Liver (tissue), 9 donors: Measurements from ENCODE around the gene MAF. TPM values are rescaled to one million over a fixed set of nuclear protein-coding genes. Genes with fewer than 3 reads are reported as not detected.
A peak's percentile ranks its signal among the peaks of the same experiment; 100 is the strongest.

Source experiments
- DNase-seq: peaks from one replicate; pipeline ENCODE4 v3.0.0-alpha.2; 2017; ENCODE audit warnings: low spot score
- H3K27ac ChIP-seq, 2 donors: one replicate each; pipeline ENCODE4 v1.7.0; 2013; ENCODE audit warnings: inconsistent platforms in 2 of 2, low read length in 2 of 2, control low read depth in 1 of 2, low read depth in 1 of 2, mild to moderate bottlenecking in 1 of 2
- H3K27me3 ChIP-seq, 4 donors: one replicate each; pipeline versions ENCODE4 v1.6.1 to v1.7.0; 2013; ENCODE audit warnings: low read length in 3 of 4, inconsistent platforms in 1 of 4, mild to moderate bottlenecking in 1 of 4, moderate library complexity in 1 of 4; ENCODE audit not compliant: control insufficient read depth in 4 of 4, insufficient read depth in 4 of 4
- H3K36me3 ChIP-seq, 4 donors: one replicate each; pipeline versions ENCODE4 v1.6.1 to v1.7.0; 2013; ENCODE audit warnings: low read length in 3 of 4, mild to moderate bottlenecking in 3 of 4, low read depth in 1 of 4, moderate library complexity in 1 of 4; ENCODE audit not compliant: control insufficient read depth in 4 of 4, insufficient read depth in 3 of 4
- H3K4me1 ChIP-seq, 4 donors: one replicate each; pipeline versions ENCODE4 v1.6.1 to v1.7.0; 2013; ENCODE audit warnings: low read length in 3 of 4, mild to moderate bottlenecking in 3 of 4, moderate library complexity in 1 of 4; ENCODE audit not compliant: control insufficient read depth in 4 of 4, insufficient read depth in 4 of 4
- H3K4me3 ChIP-seq, 3 donors: one replicate each; pipeline versions ENCODE4 v1.6.1 to v1.7.0; 2013; ENCODE audit warnings: low read length in 3 of 3, control low read depth in 1 of 3, low read depth in 1 of 3, mild to moderate bottlenecking in 1 of 3
- H3K9ac ChIP-seq, 2 donors: one replicate each; pipeline ENCODE4 v1.7.0; 2013; ENCODE audit warnings: low read length in 2 of 2, mild to moderate bottlenecking in 2 of 2, moderate library complexity in 2 of 2, control low read depth in 1 of 2, low read depth in 1 of 2
- H3K9me3 ChIP-seq, 4 donors: one replicate each; pipeline versions ENCODE4 v1.6.1 to v1.7.0; 2013; ENCODE audit warnings: low read length in 3 of 4; ENCODE audit not compliant: control insufficient read depth in 4 of 4
- HNF4A ChIP-seq, 2 donors: conservative IDR thresholded peaks; 2 replicates each; pipeline ENCODE4 v1.6.1; 2016; ENCODE audit warnings: antibody characterized with exemption in 2 of 2, mild to moderate bottlenecking in 2 of 2
- HNF4G ChIP-seq: IDR thresholded peaks from 2 replicates; pipeline ENCODE4 v1.6.1; 2016; ENCODE audit warnings: antibody characterized with exemption
- RAD21 ChIP-seq, 2 donors: IDR thresholded peaks; 2 replicates each; pipeline ENCODE4 v1.6.1; 2016; ENCODE audit warnings: antibody characterized with exemption in 2 of 2, mild to moderate bottlenecking in 2 of 2
- RXRA ChIP-seq, 2 donors: IDR thresholded peaks; 2 replicates each; pipeline ENCODE4 v1.6.1; 2017 to 2018; ENCODE audit warnings: antibody characterized with exemption in 2 of 2, mild to moderate bottlenecking in 1 of 2
- SP1 ChIP-seq: IDR thresholded peaks from 2 replicates; pipeline ENCODE4 v1.6.1; 2018; ENCODE audit warnings: antibody characterized with exemption, mild to moderate bottlenecking
- TAF1 ChIP-seq: conservative IDR thresholded peaks from 2 replicates; pipeline ENCODE4 v1.6.1; 2016; ENCODE audit warnings: antibody characterized with exemption, mild to moderate bottlenecking
- YY1 ChIP-seq: IDR thresholded peaks from 2 replicates; pipeline ENCODE4 v1.6.1; 2016; ENCODE audit warnings: antibody characterized with exemption, mild to moderate bottlenecking
- WGBS: extraction: QIAGEN DNeasy Blood & Tissue Kit; methylation state at CpG from one replicate; pipeline ENCODE4 v1.1.7; 2013; 5-methylcytosine and 5-hydroxymethylcytosine counted together
- polyA plus RNA-seq, 2 donors: library from polyadenylated mRNA; stranded (reverse) in 1 of 2; unstranded in 1 of 2; fragments of 200-250 nt in 1 of 2; fragments of >200 nt in 1 of 2; fragmentation: Nextera tagmentation in 1 of 2; extraction: Ambion mirVana in 1 of 2; gene quantifications; one replicate each; pipeline versions ENCODE4 v1.2.1 to v1.2.3, GENCODE V29; 2013 to 2015
- total RNA-seq, 2 donors: library from RNA; depleted of rRNA; stranded (reverse); fragments of >200 nt; gene quantifications; one replicate each; pipeline ENCODE4 v1.2.3, GENCODE V29; 2014
- TF ChIP-seq, protein P1 (sequence below): IDR thresholded peaks from 2 replicates; pipeline ENCODE4 v1.6.1; 2016; ENCODE audit warnings: antibody characterized with exemption
- TF ChIP-seq, protein P2 (sequence below): fragments of 150-350 bp; IDR thresholded peaks from 2 replicates; pipeline ENCODE4 v1.5.1; 2017; ENCODE audit warnings: improper control_type of control experiment, low read depth, low read length; ENCODE audit not compliant: missing input control
- TF ChIP-seq, protein P3 (sequence below): IDR thresholded peaks from 2 replicates; pipeline ENCODE4 v1.6.1; 2016; ENCODE audit warnings: antibody characterized with exemption, mild to moderate bottlenecking
- TF ChIP-seq, protein P4 (sequence below): IDR thresholded peaks from 2 replicates; pipeline ENCODE4 v1.6.1; 2016; ENCODE audit warnings: antibody characterized with exemption
- donor health status: healthy.
- donor health status: healthy.
- donor health status: healthy.
- donor health status: healthy.
- donor health status: healthy.

MAF gene
- total RNA-seq (10 to 100 TPM; 16.0 to 20.9 TPM), polyA plus RNA-seq (10 to 100 TPM in 1 of 2 donors, 1 to 10 TPM in 1; 9.7 to 17.5 TPM)

DNA sequence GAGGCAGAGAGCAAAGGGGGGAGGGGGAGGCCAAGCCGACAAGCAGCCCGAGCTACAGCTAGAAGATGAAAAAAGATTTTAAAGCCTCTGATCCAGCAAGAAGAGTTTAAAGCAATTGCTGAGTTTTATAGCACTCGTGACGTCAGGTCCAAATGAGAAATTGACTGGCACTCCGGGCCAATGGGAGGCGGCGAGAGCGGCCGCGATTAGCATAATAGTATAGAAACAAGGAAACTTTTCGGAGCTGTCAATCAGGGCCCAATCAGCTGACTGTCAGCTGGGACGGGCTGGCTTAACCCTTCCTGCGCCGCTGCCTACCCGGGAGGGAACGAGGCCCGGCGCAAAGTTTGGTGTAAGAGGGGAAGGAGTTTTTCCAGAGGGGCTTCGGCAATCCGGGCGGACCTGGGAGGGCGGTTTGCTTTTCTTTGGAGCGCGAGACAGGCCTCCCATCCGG is at the start of gene MAF:
Gene MAF (minus strand): TSS at position 100 of the 454 bp plus-strand sequence. CDS start 835 bp downstream, outside the sequence.
- DNase-seq: peak; percentile 74
- no peaks in the 10 kb centered on the region for H3K9me3 ChIP-seq
- TF ChIP-seq, protein P1, sequence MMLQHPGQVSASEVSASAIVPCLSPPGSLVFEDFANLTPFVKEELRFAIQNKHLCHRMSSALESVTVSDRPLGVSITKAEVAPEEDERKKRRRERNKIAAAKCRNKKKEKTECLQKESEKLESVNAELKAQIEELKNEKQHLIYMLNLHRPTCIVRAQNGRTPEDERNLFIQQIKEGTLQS: peak; percentile 73
- TF ChIP-seq RXRA (IDR thresholded peaks at IDR 0.05) (peak in 1 of 2 donors; percentile 14), YY1 (no peak), SP1 (peak; percentile 48), HNF4A (conservative IDR thresholded peaks at IDR 0.05) (peak; percentile 22), RAD21 (IDR thresholded peaks at IDR 0.05) (peak; percentile 8 to 47), HNF4G (peak; percentile 35), TAF1 (peak; percentile 95)
- TF ChIP-seq, protein P2, sequence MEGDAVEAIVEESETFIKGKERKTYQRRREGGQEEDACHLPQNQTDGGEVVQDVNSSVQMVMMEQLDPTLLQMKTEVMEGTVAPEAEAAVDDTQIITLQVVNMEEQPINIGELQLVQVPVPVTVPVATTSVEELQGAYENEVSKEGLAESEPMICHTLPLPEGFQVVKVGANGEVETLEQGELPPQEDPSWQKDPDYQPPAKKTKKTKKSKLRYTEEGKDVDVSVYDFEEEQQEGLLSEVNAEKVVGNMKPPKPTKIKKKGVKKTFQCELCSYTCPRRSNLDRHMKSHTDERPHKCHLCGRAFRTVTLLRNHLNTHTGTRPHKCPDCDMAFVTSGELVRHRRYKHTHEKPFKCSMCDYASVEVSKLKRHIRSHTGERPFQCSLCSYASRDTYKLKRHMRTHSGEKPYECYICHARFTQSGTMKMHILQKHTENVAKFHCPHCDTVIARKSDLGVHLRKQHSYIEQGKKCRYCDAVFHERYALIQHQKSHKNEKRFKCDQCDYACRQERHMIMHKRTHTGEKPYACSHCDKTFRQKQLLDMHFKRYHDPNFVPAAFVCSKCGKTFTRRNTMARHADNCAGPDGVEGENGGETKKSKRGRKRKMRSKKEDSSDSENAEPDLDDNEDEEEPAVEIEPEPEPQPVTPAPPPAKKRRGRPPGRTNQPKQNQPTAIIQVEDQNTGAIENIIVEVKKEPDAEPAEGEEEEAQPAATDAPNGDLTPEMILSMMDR: no peak
- TF ChIP-seq, protein P3, sequence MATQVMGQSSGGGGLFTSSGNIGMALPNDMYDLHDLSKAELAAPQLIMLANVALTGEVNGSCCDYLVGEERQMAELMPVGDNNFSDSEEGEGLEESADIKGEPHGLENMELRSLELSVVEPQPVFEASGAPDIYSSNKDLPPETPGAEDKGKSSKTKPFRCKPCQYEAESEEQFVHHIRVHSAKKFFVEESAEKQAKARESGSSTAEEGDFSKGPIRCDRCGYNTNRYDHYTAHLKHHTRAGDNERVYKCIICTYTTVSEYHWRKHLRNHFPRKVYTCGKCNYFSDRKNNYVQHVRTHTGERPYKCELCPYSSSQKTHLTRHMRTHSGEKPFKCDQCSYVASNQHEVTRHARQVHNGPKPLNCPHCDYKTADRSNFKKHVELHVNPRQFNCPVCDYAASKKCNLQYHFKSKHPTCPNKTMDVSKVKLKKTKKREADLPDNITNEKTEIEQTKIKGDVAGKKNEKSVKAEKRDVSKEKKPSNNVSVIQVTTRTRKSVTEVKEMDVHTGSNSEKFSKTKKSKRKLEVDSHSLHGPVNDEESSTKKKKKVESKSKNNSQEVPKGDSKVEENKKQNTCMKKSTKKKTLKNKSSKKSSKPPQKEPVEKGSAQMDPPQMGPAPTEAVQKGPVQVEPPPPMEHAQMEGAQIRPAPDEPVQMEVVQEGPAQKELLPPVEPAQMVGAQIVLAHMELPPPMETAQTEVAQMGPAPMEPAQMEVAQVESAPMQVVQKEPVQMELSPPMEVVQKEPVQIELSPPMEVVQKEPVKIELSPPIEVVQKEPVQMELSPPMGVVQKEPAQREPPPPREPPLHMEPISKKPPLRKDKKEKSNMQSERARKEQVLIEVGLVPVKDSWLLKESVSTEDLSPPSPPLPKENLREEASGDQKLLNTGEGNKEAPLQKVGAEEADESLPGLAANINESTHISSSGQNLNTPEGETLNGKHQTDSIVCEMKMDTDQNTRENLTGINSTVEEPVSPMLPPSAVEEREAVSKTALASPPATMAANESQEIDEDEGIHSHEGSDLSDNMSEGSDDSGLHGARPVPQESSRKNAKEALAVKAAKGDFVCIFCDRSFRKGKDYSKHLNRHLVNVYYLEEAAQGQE: peak; percentile 95
- H3K4me1 ChIP-seq: peaks cover 0 to 26% (median 10%) of the 10 kb centered on the region in 4 donors
- peak within 1 kb of the TSS; percentile 87 to 98 (median 88) for H3K4me3 ChIP-seq
- WGBS: under 1% methylated on average over 25 of the region's 25 CpGs
- no peaks in the 10 kb centered on the region for H3K27me3 ChIP-seq
- peak within 1 kb of the TSS; percentile 99 to 100 for H3K27ac ChIP-seq
- no peaks in the 10 kb centered on the region for H3K36me3 ChIP-seq
- peak within 1 kb of the TSS; percentile 91 to 92 for H3K9ac ChIP-seq

DNA sequence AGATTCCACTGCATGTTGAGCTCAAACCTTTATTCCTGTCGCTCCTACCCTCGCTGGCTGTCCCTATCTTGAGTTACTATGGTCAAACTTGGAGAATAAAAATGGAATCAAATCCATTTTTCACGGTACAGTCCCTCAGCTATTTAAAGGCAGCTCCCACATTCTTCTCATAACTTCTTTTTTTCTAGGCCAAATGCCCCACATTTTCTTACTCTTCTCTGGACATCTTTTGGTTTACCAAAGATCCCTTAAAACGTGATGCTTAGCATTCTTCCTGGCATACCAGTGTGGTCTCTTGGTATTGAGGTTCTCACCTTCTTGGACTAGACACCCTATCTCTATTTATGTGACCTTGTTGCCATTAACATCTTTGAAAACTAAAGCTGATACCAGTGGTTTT is 48.3 kb upstream of the MAF start:
- DNase-seq: no peak
- H3K36me3 ChIP-seq: no peaks in the 10 kb centered on the region

More for the DNA sequence above, 48.3 kb upstream of the MAF start:
- WGBS: 88% methylated on average over 4 of the region's 4 CpGs
- H3K9ac ChIP-seq: no peak overlapping the region
- no peaks in the 10 kb centered on the region for H3K4me1 ChIP-seq
- H3K4me3 ChIP-seq: no peak overlapping the region
- TF ChIP-seq TAF1 (no peak), HNF4A (conservative IDR thresholded peaks at IDR 0.05) (no peak), RXRA (IDR thresholded peaks at IDR 0.05) (no peak)
- TF ChIP-seq, protein P4, sequence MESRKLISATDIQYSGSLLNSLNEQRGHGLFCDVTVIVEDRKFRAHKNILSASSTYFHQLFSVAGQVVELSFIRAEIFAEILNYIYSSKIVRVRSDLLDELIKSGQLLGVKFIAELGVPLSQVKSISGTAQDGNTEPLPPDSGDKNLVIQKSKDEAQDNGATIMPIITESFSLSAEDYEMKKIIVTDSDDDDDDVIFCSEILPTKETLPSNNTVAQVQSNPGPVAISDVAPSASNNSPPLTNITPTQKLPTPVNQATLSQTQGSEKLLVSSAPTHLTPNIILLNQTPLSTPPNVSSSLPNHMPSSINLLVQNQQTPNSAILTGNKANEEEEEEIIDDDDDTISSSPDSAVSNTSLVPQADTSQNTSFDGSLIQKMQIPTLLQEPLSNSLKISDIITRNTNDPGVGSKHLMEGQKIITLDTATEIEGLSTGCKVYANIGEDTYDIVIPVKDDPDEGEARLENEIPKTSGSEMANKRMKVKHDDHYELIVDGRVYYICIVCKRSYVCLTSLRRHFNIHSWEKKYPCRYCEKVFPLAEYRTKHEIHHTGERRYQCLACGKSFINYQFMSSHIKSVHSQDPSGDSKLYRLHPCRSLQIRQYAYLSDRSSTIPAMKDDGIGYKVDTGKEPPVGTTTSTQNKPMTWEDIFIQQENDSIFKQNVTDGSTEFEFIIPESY: no peak
- H3K27me3 ChIP-seq: no peaks in the 10 kb centered on the region
- H3K27ac ChIP-seq: no peak overlapping the region
- H3K9me3 ChIP-seq: no peaks in the 10 kb centered on the region
